ENCODE measurements around the gene PECR.
A peak's percentile ranks its signal among the peaks of the same experiment; 100 is the strongest.

PECR gene

GRCh38 chr2:216049452-216049851 lies 32.2 kb downstream of the PECR start:
- Mint-ChIP-seq H3K9me3 (no peaks in the 10 kb centered on the region), H3K4me1 (ENCODE audit: low read depth in 2 of 2) (peaks cover 0 to 1% of the 10 kb centered on the region in 2 donors), H3K4me3 (no peak overlapping the region), H3K27me3 (no peaks in the 10 kb centered on the region), H3K36me3 (ENCODE audit: insufficient read depth) (peaks cover 19% of the 10 kb centered on the region), H3K27ac (no peak overlapping the region)
- no peak for ATAC-seq (replicated peaks)
- no peak for DNase-seq

- H3K4me1 Mint-ChIP-seq (ENCODE audit: low read depth in 2 of 2), result peaks cover 0 to 1% of the 10 kb centered on the region in 2 donors
- DNase-seq, result no peak
- no peaks in the 10 kb centered on the region for H3K27me3 Mint-ChIP-seq
- no peak overlapping the region for H3K27ac Mint-ChIP-seq
- peaks cover 21% of the 10 kb centered on the region for H3K36me3 Mint-ChIP-seq (ENCODE audit: insufficient read depth)
- no peak overlapping the region for H3K4me3 Mint-ChIP-seq
- H3K9me3 Mint-ChIP-seq, result no peaks in the 10 kb centered on the region
- no peak for ATAC-seq (replicated peaks)
These were observed 34.2 kb downstream of the PECR start for GRCh38 chr2:216047397-216047796.

DNA sequence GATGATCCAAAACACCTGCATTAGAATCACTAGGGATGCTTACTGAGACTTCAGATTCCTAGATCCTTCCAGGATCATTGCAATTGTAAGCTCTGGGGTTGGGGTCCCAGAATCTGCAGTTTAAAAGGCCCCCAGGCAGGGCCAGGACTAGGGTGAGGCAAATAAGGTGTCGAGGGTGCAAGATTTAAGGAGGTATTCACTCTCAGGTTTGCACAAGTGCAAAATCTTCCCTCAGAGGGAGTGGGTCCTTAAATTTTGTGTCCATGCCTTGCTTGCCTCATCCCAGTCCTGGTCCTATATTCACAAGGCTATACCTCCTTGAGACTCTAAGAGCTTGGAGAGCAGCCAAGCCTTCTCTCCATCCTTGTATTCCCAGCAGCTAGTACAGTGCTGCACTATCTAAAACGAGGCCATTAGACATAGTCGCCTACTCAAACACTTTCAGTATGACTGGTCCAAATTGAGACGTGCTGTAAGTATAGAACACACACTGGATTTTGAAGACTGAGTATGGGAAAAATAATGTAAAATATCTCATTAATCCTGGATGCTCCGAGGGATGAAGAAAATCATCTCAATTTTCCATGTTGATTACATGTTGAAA lies 36.6 kb downstream of the PECR start:
- no peak for DNase-seq
- H3K4me1 Mint-ChIP-seq (ENCODE audit: low read depth in 2 of 2), result no peaks in the 10 kb centered on the region
- no peak overlapping the region for H3K27ac Mint-ChIP-seq
- H3K4me3 Mint-ChIP-seq, result no peak overlapping the region
- peaks cover 19% of the 10 kb centered on the region for H3K36me3 Mint-ChIP-seq (ENCODE audit: insufficient read depth)
- ATAC-seq (replicated peaks), result no peak
- H3K9me3 Mint-ChIP-seq, result no peaks in the 10 kb centered on the region
- H3K27me3 Mint-ChIP-seq, result no peaks in the 10 kb centered on the region

GRCh38 chr2:216043949-216044348 lies 37.7 kb downstream of the PECR start:
- no peak overlapping the region for H3K4me3 Mint-ChIP-seq
- DNase-seq, result no peak
- H3K27me3 Mint-ChIP-seq, result no peaks in the 10 kb centered on the region
- H3K9me3 Mint-ChIP-seq, result no peaks in the 10 kb centered on the region
- H3K36me3 Mint-ChIP-seq (ENCODE audit: insufficient read depth), result peaks cover 19% of the 10 kb centered on the region
- ATAC-seq (replicated peaks), result no peak
- H3K27ac Mint-ChIP-seq, result no peak overlapping the region
- no peaks in the 10 kb centered on the region for H3K4me1 Mint-ChIP-seq (ENCODE audit: low read depth in 2 of 2)

DNA sequence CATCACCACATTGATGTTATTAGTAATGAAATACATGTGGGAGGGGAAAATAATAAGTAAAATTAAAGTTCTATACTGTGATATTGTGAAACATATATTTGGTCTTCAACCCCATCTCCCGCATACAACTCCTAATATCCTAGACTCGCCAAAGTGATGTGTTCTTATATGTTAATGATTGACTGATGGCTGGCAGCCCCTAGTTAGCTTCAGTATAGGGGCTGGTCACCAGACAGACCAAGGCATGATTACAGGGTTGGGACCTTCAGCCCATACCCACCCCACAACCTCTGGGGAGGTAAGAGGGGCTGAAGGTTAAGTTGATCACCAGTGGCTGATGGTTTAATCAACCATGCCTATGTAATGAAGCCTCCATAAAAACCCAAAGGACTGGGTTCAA lies 40.2 kb downstream of the PECR start:
- no peak overlapping the region for H3K4me3 Mint-ChIP-seq
- H3K9me3 Mint-ChIP-seq, result no peaks in the 10 kb centered on the region
- DNase-seq, result no peak
- H3K27ac Mint-ChIP-seq, result no peak overlapping the region
- no peak for ATAC-seq (replicated peaks)
- H3K4me1 Mint-ChIP-seq (ENCODE audit: low read depth in 2 of 2), result no peaks in the 10 kb centered on the region
- H3K36me3 Mint-ChIP-seq (ENCODE audit: insufficient read depth), result peaks cover 12% of the 10 kb centered on the region
- H3K27me3 Mint-ChIP-seq, result no peaks in the 10 kb centered on the region

DNA sequence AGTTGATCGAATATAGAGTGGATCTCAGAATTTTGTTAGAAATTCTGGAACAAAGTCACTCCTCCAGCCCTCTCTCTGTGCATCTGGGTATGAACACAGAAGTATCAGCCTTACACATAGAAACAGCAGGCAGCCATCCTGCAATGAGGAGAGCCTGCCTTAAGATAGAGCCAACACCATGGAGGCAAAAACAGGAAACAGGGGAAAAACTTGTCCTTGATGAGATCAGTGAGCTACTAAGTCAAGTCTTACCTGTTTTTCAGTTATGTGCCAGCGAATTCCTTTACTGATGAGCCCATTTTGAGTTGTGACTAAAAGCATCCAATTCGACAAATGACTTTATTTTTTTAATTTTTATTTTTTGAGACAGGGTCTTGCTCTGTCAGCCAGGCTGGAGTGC lies 41.7 kb downstream of the PECR start:
- Mint-ChIP-seq H3K4me3 (no peak overlapping the region), H3K9me3 (no peaks in the 10 kb centered on the region), H3K36me3 (ENCODE audit: insufficient read depth) (peaks cover 12% of the 10 kb centered on the region), H3K27ac (peak overlapping the region in 1 of 2 donors; percentile 32), H3K27me3 (no peaks in the 10 kb centered on the region), H3K4me1 (ENCODE audit: low read depth in 2 of 2) (no peaks in the 10 kb centered on the region)
- no peak for ATAC-seq (replicated peaks)
- DNase-seq, result no peak

DNA sequence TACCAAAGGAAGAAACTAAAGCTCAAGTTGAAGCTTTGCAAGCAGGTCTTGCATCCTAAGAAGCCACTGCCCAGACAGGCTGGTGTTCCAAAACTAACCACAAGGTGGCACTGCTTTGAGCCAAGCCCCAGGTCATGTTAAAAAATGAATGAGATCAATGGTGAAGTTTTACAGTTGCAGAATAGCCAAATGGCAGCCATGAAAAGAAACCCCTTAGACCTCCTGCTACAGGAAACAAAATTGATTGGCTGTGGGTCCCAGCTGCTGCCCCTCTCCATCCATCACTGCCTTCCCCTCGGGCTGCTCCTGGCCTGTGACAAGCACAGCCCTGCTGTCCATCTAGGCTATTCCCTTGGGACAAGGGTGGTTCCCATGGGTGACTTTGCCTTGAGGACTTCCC lies 47.5 kb downstream of the PECR start:
- Mint-ChIP-seq H3K4me3 (no peak overlapping the region), H3K36me3 (ENCODE audit: insufficient read depth) (peaks cover 7% of the 10 kb centered on the region), H3K27me3 (no peaks in the 10 kb centered on the region), H3K27ac (no peak overlapping the region), H3K9me3 (no peaks in the 10 kb centered on the region), H3K4me1 (ENCODE audit: low read depth in 2 of 2) (peaks cover 0 to 3% of the 10 kb centered on the region in 2 donors)
- peak; percentile 74 to 83 (median 75) for DNase-seq
- ATAC-seq (replicated peaks), result peak; percentile 84

DNA sequence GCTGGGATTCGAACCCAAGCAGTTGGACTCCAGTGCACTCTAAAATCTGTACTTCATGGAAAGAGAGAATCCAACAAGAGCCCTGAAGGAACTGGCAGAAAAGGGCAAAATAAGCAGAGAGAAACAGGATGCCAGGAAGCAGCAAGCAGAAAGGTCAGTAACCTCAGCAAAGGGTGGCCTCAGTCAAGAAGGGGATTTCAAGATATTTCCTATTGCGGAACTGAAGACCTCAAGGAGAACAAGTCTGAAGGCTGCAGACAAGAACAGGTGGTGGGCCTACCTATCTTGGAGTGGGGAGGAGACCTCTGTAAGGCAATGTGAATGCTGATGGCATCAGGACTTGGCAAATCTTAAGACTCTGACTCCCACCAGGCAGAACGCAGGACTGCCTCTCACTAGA lies 48.2 kb downstream of the PECR start:
- no peak for ATAC-seq (replicated peaks)
- H3K9me3 Mint-ChIP-seq, result no peaks in the 10 kb centered on the region
- no peaks in the 10 kb centered on the region for H3K27me3 Mint-ChIP-seq
- H3K4me3 Mint-ChIP-seq, result no peak overlapping the region
- no peak overlapping the region for H3K27ac Mint-ChIP-seq
- DNase-seq, result no peak
- peaks cover 0 to 3% of the 10 kb centered on the region in 2 donors for H3K4me1 Mint-ChIP-seq (ENCODE audit: low read depth in 2 of 2)
- peaks cover 4% of the 10 kb centered on the region for H3K36me3 Mint-ChIP-seq (ENCODE audit: insufficient read depth)

DNA sequence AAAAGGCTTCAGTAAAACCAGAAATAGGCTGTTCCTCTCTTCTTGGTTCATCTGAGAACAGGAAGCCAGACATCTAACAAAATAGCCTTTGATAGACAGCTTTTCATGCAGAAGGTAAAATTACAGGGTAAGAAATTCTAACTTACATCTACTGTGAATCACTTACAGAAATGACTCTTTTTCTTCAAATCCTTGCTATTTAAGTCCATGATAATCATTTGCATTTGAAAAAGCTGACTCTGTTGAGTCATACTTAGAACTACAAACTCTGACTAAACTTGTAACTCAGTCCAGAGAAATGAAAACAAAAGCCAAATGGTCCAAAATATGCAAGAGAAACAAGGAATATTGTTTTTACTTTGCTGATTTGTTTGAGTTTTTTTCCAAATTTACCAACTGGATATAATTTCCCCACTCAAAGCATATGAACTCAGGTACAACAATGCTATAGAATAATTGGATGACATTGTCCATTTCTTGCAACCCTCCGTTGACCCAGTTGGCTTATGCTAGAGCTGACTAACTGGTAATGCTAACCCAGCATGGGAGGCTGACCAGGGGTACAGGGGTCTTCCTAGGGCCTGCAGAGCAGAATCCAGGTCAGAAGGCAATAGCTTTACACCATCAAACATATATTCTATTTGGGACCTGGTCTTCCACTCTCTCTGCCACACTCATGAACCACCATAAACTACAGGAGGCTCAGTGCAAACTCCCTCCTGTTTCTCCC lies 49.5 kb downstream of the PECR start:
- no peak overlapping the region for H3K4me3 Mint-ChIP-seq
- no peaks in the 10 kb centered on the region for H3K27me3 Mint-ChIP-seq
- DNase-seq (no peak), ATAC-seq (replicated peaks) (no peak)
- H3K4me1 Mint-ChIP-seq (ENCODE audit: low read depth in 2 of 2), result peaks cover 0 to 3% of the 10 kb centered on the region in 2 donors
- H3K27ac Mint-ChIP-seq, result peak overlapping the region in 1 of 2 donors; percentile 66
- H3K36me3 Mint-ChIP-seq (ENCODE audit: insufficient read depth), result peaks cover 4% of the 10 kb centered on the region
- no peaks in the 10 kb centered on the region for H3K9me3 Mint-ChIP-seq

DNA sequence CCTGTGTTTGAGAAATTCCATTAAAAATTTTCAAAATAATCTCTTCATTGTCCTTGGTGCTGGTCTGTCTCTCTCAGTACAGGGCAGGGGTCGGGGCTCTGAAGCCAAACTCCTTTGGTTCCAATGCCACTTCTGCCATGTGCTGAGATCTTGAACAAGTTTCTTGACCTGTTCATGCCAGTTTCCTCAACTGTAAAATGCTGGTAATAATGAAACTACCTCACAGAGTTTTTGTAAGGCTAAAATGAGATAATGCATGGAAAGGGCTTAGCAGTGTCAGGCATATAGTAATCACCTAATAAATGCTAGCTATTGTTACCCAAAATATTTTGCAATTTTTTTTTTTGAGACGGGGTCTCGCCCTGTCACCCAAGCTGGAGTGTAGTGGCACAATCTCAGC lies 51.4 kb downstream of the PECR start:
- Mint-ChIP-seq H3K27ac (no peak overlapping the region), H3K4me1 (ENCODE audit: low read depth in 2 of 2) (peaks cover 0 to 3% of the 10 kb centered on the region in 2 donors)
- ATAC-seq (replicated peaks), result no peak

GRCh38 chr2:216029416-216030129 lies 52.0 kb downstream of the PECR start:
- Mint-ChIP-seq H3K27me3 (no peaks in the 10 kb centered on the region), H3K9me3 (no peaks in the 10 kb centered on the region), H3K27ac (no peak overlapping the region), H3K4me1 (ENCODE audit: low read depth in 2 of 2) (peaks cover 0 to 3% of the 10 kb centered on the region in 2 donors), H3K36me3 (ENCODE audit: insufficient read depth) (peaks cover 4% of the 10 kb centered on the region), H3K4me3 (no peak overlapping the region)
- no peak for ATAC-seq (replicated peaks)
- no peak for DNase-seq

More for the DNA sequence above, 51.4 kb downstream of the PECR start:
- Mint-ChIP-seq H3K4me3 (no peak overlapping the region), H3K36me3 (ENCODE audit: insufficient read depth) (peaks cover 4% of the 10 kb centered on the region), H3K27me3 (no peaks in the 10 kb centered on the region), H3K9me3 (no peaks in the 10 kb centered on the region)
- no peak for DNase-seq

GRCh38 chr2:216024779-216025336 lies 56.8 kb downstream of the PECR start:
- ATAC-seq (replicated peaks), result no peak
- H3K27ac Mint-ChIP-seq, result peak overlapping the region in 1 of 2 donors; percentile 60
- H3K4me3 Mint-ChIP-seq, result no peak overlapping the region
- no peaks in the 10 kb centered on the region for H3K27me3 Mint-ChIP-seq
- no peak for DNase-seq
- peaks cover 4% of the 10 kb centered on the region for H3K36me3 Mint-ChIP-seq (ENCODE audit: insufficient read depth)
- no peaks in the 10 kb centered on the region for H3K4me1 Mint-ChIP-seq (ENCODE audit: low read depth in 2 of 2)
- no peaks in the 10 kb centered on the region for H3K9me3 Mint-ChIP-seq

DNA sequence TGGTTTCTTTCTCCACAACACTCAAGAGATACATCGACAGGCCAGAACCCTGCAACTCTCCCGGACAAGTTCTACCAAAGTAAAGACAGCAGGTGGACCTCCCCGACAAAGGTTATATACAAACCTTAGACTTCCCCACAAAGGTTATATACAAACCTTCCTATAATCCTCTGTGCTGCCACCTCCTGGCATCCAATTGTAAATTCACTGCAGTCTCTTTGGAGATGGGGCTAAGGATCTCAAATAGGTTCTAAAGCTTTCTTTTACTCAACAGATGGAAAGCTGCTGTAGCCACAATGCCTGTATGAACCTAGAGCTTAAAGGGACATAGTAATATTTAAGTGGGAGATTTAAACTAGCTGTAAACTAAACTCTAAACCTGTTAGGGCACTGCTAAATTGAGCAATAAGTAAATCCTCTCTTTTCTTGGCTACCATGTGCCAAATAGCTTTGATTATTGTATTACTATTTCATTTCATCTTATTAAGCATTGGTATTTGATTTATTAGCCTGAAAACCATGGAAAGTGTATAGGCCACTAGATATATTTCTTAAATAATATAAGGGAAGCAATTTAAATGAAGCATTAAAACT lies 58.5 kb downstream of the PECR start:
- ATAC-seq (replicated peaks) (peak; percentile 87), DNase-seq (peak; percentile 35 to 40 (median 38))
- Mint-ChIP-seq H3K36me3 (ENCODE audit: insufficient read depth) (no peaks in the 10 kb centered on the region), H3K27ac (no peak overlapping the region), H3K4me1 (ENCODE audit: low read depth in 2 of 2) (no peaks in the 10 kb centered on the region), H3K9me3 (no peaks in the 10 kb centered on the region), H3K4me3 (no peak overlapping the region), H3K27me3 (no peaks in the 10 kb centered on the region)
